ENCODE results near the gene CCDC73. TPM values are rescaled to one million over a fixed set of nuclear protein-coding genes. Genes with fewer than 3 reads are reported as not detected.

CCDC73 gene
- total RNA-seq, 4 donors from 2014 or later, result not detected

DNA sequence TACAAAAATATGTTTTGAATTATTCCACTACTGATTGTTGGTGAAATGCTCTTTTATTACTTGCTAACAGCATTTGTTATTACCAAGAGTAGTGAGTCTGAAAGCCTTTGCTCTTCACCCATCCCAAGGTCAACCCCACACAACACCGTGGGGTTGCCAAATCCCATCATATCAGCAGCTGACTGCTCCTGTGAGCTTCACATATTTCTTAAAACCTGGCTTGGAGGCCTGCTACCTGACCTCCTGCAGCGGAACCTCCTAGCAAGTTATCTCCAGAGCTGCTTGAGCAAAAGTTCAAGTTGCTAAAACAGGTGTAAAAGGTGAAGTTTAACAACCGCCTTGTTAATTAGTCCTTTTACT, 230.9 kb downstream of the CCDC73 start:
- TF ChIP-seq, protein P1, sequence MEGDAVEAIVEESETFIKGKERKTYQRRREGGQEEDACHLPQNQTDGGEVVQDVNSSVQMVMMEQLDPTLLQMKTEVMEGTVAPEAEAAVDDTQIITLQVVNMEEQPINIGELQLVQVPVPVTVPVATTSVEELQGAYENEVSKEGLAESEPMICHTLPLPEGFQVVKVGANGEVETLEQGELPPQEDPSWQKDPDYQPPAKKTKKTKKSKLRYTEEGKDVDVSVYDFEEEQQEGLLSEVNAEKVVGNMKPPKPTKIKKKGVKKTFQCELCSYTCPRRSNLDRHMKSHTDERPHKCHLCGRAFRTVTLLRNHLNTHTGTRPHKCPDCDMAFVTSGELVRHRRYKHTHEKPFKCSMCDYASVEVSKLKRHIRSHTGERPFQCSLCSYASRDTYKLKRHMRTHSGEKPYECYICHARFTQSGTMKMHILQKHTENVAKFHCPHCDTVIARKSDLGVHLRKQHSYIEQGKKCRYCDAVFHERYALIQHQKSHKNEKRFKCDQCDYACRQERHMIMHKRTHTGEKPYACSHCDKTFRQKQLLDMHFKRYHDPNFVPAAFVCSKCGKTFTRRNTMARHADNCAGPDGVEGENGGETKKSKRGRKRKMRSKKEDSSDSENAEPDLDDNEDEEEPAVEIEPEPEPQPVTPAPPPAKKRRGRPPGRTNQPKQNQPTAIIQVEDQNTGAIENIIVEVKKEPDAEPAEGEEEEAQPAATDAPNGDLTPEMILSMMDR (IDR thresholded peaks at IDR 0.05 in 4 of 5, conservative IDR thresholded peaks at IDR 0.05 in 1 of 5), result no peak
- no peak for TF ChIP-seq POLR2A (IDR thresholded peaks at IDR 0.05)
- DNase-seq (no peak), ATAC-seq (no peak)
- no peak overlapping the region for H3K27ac ChIP-seq
- H3K36me3 ChIP-seq, result no peaks in the 10 kb centered on the region
- H3K4me3 ChIP-seq, result no peak overlapping the region
- intact Hi-C loops (cut with DNase I; ENCODE audit: low total_unique reads), result no loop called here
- in situ Hi-C loops (cut with MboI; ENCODE audit: low sequenced_read_pairs in 4 of 4), result no loop called here
- H3K9me3 ChIP-seq, result no peaks in the 10 kb centered on the region
- H3K27me3 ChIP-seq, result no peaks in the 10 kb centered on the region
- no peaks in the 10 kb centered on the region for H3K4me1 ChIP-seq

DNA sequence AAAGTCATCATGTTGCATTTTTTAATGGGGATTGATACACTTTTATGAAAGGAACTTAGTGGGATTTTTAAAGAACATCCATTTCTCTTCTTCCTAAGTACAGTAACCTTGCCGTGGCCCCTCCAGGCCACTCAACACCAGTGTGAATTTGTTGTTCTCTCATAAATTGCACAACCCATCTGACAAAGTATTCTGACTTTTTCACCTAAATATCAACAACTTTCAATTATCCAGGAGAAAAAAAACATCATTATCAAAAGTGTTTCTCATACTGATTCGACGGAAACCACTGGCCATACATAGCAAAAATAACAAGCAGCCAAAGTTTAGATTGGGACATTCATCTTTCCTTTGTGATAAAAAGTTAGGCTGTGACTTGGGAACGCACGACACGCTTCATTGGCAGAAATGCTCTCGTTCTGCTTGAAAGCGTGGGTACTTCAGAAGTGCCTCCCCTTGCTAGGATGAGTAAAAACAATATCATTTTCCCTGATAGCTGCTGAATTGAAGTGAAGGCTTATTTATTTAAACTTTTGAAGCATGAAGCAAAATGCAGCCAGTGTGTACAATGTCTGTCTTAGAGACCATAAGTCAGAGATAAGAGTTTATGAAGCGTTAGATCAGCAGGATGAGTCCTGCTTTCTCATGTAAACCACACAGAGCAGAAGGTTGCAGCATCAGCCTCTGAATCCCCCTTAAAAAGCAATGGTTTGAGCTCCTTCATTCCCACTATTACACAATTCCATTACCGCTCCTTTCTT, 231.4 kb downstream of the CCDC73 start:
- Histone ChIP-seq H3K9me3 (no peaks in the 10 kb centered on the region), H3K27me3 (no peaks in the 10 kb centered on the region), H3K4me1 (no peaks in the 10 kb centered on the region), H3K36me3 (no peaks in the 10 kb centered on the region), H3K27ac (no peak overlapping the region), H3K4me3 (no peak overlapping the region)
- intact Hi-C loops (cut with DNase I; ENCODE audit: low total_unique reads) (no loop called here), in situ Hi-C loops (cut with MboI; ENCODE audit: low sequenced_read_pairs in 4 of 4) (no loop called here)
- TF ChIP-seq, protein P1 (IDR thresholded peaks at IDR 0.05 in 4 of 5, conservative IDR thresholded peaks at IDR 0.05 in 1 of 5), result no peak
- TF ChIP-seq POLR2A (IDR thresholded peaks at IDR 0.05), result no peak
- ATAC-seq (no peak), DNase-seq (no peak)

GRCh38 chr11:32561835-32562234, 232.6 kb downstream of the CCDC73 start:
- no peak for TF ChIP-seq POLR2A (IDR thresholded peaks at IDR 0.05)
- TF ChIP-seq, protein P1 (IDR thresholded peaks at IDR 0.05 in 4 of 5, conservative IDR thresholded peaks at IDR 0.05 in 1 of 5), result no peak
- intact Hi-C loops (cut with DNase I; ENCODE audit: low total_unique reads) (no loop called here), in situ Hi-C loops (cut with MboI; ENCODE audit: low sequenced_read_pairs in 4 of 4) (no loop called here)
- no peaks in the 10 kb centered on the region for H3K4me1 ChIP-seq
- no peak for ATAC-seq
- H3K27ac ChIP-seq, result no peak overlapping the region
- H3K36me3 ChIP-seq, result no peaks in the 10 kb centered on the region
- no peak overlapping the region for H3K4me3 ChIP-seq
- no peaks in the 10 kb centered on the region for H3K27me3 ChIP-seq
- H3K9me3 ChIP-seq, result no peaks in the 10 kb centered on the region
- DNase-seq, result no peak

DNA sequence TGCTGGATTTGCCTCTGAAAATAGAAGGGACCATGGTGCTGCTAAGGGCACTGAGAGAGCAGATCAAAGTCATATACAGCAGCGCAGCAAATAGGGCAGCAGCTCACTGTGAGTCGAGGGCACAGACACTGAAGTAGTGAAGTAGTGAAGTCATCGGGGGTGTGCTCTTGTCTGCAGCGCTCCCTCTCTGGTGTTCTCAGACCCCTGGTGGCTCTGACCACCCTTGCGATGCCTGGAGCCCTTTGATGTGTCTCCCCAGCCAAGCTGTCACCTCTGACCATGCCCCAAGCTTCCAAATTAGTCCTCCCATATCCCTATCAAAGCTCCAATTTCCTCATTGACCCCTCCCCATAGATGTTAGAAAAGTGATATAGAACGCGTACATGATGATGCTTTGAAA, 238.6 kb downstream of the CCDC73 start:
- H3K36me3 ChIP-seq, result no peaks in the 10 kb centered on the region
- intact Hi-C loops (cut with DNase I; ENCODE audit: low total_unique reads), result no loop called here
- H3K4me3 ChIP-seq, result no peak overlapping the region
- no peaks in the 10 kb centered on the region for H3K9me3 ChIP-seq
- in situ Hi-C loops (cut with MboI; ENCODE audit: low sequenced_read_pairs in 4 of 4), result no loop called here
- ATAC-seq (no peak), DNase-seq (no peak)
- H3K27me3 ChIP-seq, result no peaks in the 10 kb centered on the region
- no peak overlapping the region for H3K27ac ChIP-seq
- TF ChIP-seq POLR2A (IDR thresholded peaks at IDR 0.05), result no peak
- no peaks in the 10 kb centered on the region for H3K4me1 ChIP-seq

GRCh38 chr11:32555091-32555490, 239.4 kb downstream of the CCDC73 start:
- in situ Hi-C loops (cut with MboI; ENCODE audit: low sequenced_read_pairs in 4 of 4), result no loop called here
- H3K4me1 ChIP-seq, result no peaks in the 10 kb centered on the region
- no peak for DNase-seq
- no peaks in the 10 kb centered on the region for H3K9me3 ChIP-seq
- no peak overlapping the region for H3K4me3 ChIP-seq
- no peaks in the 10 kb centered on the region for H3K27me3 ChIP-seq
- no peaks in the 10 kb centered on the region for H3K36me3 ChIP-seq
- no peak overlapping the region for H3K27ac ChIP-seq
- ATAC-seq, result no peak
- TF ChIP-seq POLR2A (IDR thresholded peaks at IDR 0.05), result no peak
- TF ChIP-seq, protein P1 (IDR thresholded peaks at IDR 0.05 in 4 of 5, conservative IDR thresholded peaks at IDR 0.05 in 1 of 5), result no peak
- intact Hi-C loops (cut with DNase I; ENCODE audit: low total_unique reads), result no loop called here

Other genes with a start within 250 kb of the CCDC73 start
- 100 to 1,000 TPM; 335 to 393 (median 355) TPM for gene EIF3M, start 210.8 kb downstream of the CCDC73 start, total RNA-seq
- 1 to 10 TPM in 1 of 4 donors, under 1 TPM in 3; 0.46 to 1.8 (median 0.75) TPM for gene PRRG4, start 35.3 kb upstream of the CCDC73 start, total RNA-seq
- 10 to 100 TPM in 3 of 4 donors, 1 to 10 TPM in 1; 7.5 to 17.2 (median 13.1) TPM for gene QSER1, start 98.1 kb upstream of the CCDC73 start, total RNA-seq
- gene DEPDC7, start 221.2 kb upstream of the CCDC73 start, total RNA-seq, result 1 to 10 TPM; 2.0 to 5.8 (median 2.8) TPM
- gene TCP11L1, start 244.9 kb upstream of the CCDC73 start, total RNA-seq, result 10 to 100 TPM in 3 of 4 donors, 1 to 10 TPM in 1; 8.3 to 22.4 (median 19.0) TPM